Activated CD8-positive, alpha-beta T cell treated with anti-CD3 and anti-CD28 coated beads for 36 hours (primary cell): ENCODE measurements around the gene C3orf62. TPM values are rescaled to one million over a fixed set of nuclear protein-coding genes. Genes with fewer than 3 reads are reported as not detected.

Experiments
- ATAC-seq: fragments of 200-7000 bp; cut with Tn5 transposase; one replicate; pipeline ENCODE4 v1.10.0; 2021; ENCODE audit warnings: mild to moderate bottlenecking, moderate library complexity
- CTCF ChIA-PET: fragments of 350-600 bp; sonication (Branson Sonifier 250); formaldehyde crosslinking; loops from one replicate; lab custom pipeline; 2021; ENCODE audit warnings: antibody characterized with exemption; lab: Charles Lee
- POLR2A ChIA-PET: fragments of 350-600 bp; sonication (Branson Sonifier 250); formaldehyde crosslinking; loops from one replicate; lab custom pipeline; 2021; ENCODE audit warnings: antibody characterized with exemption; lab: Charles Lee
- DNase-seq: peaks from one replicate; pipeline ENCODE4 v3.0.0-alpha.2; 2020
- H3K27ac Mint-ChIP-seq: one replicate; pipeline ENCODE4 v1.8.0; 2021; ENCODE audit warnings: mild to moderate bottlenecking, mixed read lengths
- H3K27me3 Mint-ChIP-seq: one replicate; pipeline ENCODE4 v1.8.0; 2021; ENCODE audit warnings: mixed read lengths
- H3K36me3 Mint-ChIP-seq: one replicate; pipeline ENCODE4 v1.8.0; 2021; ENCODE audit warnings: low read depth, mixed read lengths
- H3K4me1 Mint-ChIP-seq: one replicate; pipeline ENCODE4 v1.8.0; 2021; ENCODE audit warnings: low read depth, mixed read lengths
- H3K4me3 Mint-ChIP-seq: one replicate; pipeline ENCODE4 v1.8.0; 2021; ENCODE audit warnings: mild to moderate bottlenecking, moderate library complexity, mixed read lengths
- H3K9me3 Mint-ChIP-seq: one replicate; pipeline ENCODE4 v1.8.0; 2021; ENCODE audit warnings: mixed read lengths
- intact Hi-C: fragments of 100-400 bp; cut with micrococcal nuclease; formaldehyde crosslinking; loops from one replicate; pipeline ENCODE4 v1.10.0; 2022
- total RNA-seq, 2 experiments: library from RNA; stranded (reverse); gene quantifications; one replicate each; pipeline ENCODE4 v1.2.3, GENCODE V29; 2021
- TF ChIP-seq, protein P1 (sequence below): fragments of 200-600 bp; IDR thresholded peaks from one replicate; pipeline ENCODE4 v1.8.0; 2022; ENCODE audit warnings: antibody characterized with exemption, mild to moderate bottlenecking

C3orf62 gene
- total RNA-seq, 2 experiments from 2014 or later, result 3.4 to 3.7 TPM

- H3K4me3 Mint-ChIP-seq, result no peak overlapping the region
- DNase-seq (no peak), ATAC-seq (no peak)
- peaks cover 45% of the 10 kb centered on the region for H3K36me3 Mint-ChIP-seq
- H3K27ac Mint-ChIP-seq, result no peak overlapping the region
- TF ChIP-seq, protein P1, sequence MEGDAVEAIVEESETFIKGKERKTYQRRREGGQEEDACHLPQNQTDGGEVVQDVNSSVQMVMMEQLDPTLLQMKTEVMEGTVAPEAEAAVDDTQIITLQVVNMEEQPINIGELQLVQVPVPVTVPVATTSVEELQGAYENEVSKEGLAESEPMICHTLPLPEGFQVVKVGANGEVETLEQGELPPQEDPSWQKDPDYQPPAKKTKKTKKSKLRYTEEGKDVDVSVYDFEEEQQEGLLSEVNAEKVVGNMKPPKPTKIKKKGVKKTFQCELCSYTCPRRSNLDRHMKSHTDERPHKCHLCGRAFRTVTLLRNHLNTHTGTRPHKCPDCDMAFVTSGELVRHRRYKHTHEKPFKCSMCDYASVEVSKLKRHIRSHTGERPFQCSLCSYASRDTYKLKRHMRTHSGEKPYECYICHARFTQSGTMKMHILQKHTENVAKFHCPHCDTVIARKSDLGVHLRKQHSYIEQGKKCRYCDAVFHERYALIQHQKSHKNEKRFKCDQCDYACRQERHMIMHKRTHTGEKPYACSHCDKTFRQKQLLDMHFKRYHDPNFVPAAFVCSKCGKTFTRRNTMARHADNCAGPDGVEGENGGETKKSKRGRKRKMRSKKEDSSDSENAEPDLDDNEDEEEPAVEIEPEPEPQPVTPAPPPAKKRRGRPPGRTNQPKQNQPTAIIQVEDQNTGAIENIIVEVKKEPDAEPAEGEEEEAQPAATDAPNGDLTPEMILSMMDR, result no peak
- CTCF ChIA-PET, result interaction anchor here (0.6 kb wide), 1 partner anchor 241 kb away, joined by 3 read pairs; no protein-coding TSS in a partner anchor
- POLR2A ChIA-PET, result interaction anchor here (1.1 kb wide), 1 partner anchor 41 kb away, joined by 3 read pairs; the partner anchor contains the start of gene USP4
- no peaks in the 10 kb centered on the region for H3K27me3 Mint-ChIP-seq
- intact Hi-C loops, result no loop called here
- no peaks in the 10 kb centered on the region for H3K9me3 Mint-ChIP-seq
- no peaks in the 10 kb centered on the region for H3K4me1 Mint-ChIP-seq
Observed at GRCh38 chr3:49298511-49298910, 21.5 kb upstream of the C3orf62 start.

- Mint-ChIP-seq H3K4me1 (no peaks in the 10 kb centered on the region), H3K4me3 (no peak overlapping the region), H3K27ac (peak overlapping the region; percentile 46), H3K36me3 (peaks cover 49% of the 10 kb centered on the region), H3K9me3 (no peaks in the 10 kb centered on the region), H3K27me3 (no peaks in the 10 kb centered on the region)
- no peak for ATAC-seq
- intact Hi-C loops, result no loop called here
- TF ChIP-seq, protein P1, result no peak
- no peak for DNase-seq
- CTCF ChIA-PET, result interaction anchor here (0.7 to 1.6 kb wide), 7 partner anchors 13 to 163 kb away, joined by 3 to 8 read pairs (median 4); partner anchors contain the start of gene KLHDC8B
- POLR2A ChIA-PET, result no interaction called here
Observed at GRCh38 chr3:49296781-49297411, 19.9 kb upstream of the C3orf62 start.

GRCh38 chr3:49295489-49296058, 18.5 kb upstream of the C3orf62 start:
- intact Hi-C loops, result loop anchor here (2.0 kb wide), 1 partner anchor 149 kb away; no protein-coding TSS in a partner anchor
- Mint-ChIP-seq H3K4me1 (no peaks in the 10 kb centered on the region), H3K36me3 (peaks cover 45% of the 10 kb centered on the region), H3K4me3 (no peak overlapping the region), H3K27me3 (no peaks in the 10 kb centered on the region), H3K9me3 (no peaks in the 10 kb centered on the region), H3K27ac (no peak overlapping the region)
- ChIA-PET CTCF (interaction anchor here (1.2 to 1.5 kb wide), 2 partner anchors 17 to 39 kb away, joined by 4 to 5 read pairs; no protein-coding TSS in a partner anchor), POLR2A (no interaction called here)
- ATAC-seq, result peak; percentile 74
- TF ChIP-seq, protein P1, result peak; percentile 86
- peak; percentile 48 for DNase-seq

DNA sequence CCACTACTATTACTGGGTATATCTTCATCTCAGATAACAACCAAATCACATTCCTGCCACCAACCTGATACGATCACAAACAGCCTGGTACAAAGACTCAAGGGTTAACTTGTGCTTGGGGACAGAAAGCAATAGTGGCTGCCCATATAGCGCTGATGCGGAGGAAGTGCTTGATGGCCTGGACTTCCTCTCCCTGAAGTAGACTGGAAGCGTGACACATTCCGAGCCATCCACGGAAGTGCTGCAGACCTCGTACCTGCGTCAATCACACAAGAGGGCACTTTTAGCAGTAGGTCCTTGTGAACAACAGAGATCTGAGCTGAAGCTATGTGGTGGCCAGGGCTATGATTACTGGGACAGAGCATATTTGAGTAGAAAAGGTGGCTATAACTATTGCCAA, 17.3 kb upstream of the C3orf62 start:
- TF ChIP-seq, protein P1, result no peak
- peaks cover 44% of the 10 kb centered on the region for H3K36me3 Mint-ChIP-seq

More for the DNA sequence above, 17.3 kb upstream of the C3orf62 start:
- Mint-ChIP-seq H3K4me3 (no peak overlapping the region), H3K27ac (no peak overlapping the region), H3K9me3 (no peaks in the 10 kb centered on the region), H3K4me1 (no peaks in the 10 kb centered on the region), H3K27me3 (no peaks in the 10 kb centered on the region)
- ATAC-seq, result no peak
- ChIA-PET CTCF (interaction anchor here (0.9 to 1.3 kb wide), 2 partner anchors 156 to 245 kb away, joined by 3 read pairs; no protein-coding TSS in a partner anchor), POLR2A (no interaction called here)
- no peak for DNase-seq
- intact Hi-C loops, result loop anchor here (2.0 kb wide), 1 partner anchor 150 kb away; no protein-coding TSS in a partner anchor
